Osteocyte (in vitro differentiated cells): ENCODE measurements around the gene ZNF766. TPM values are rescaled to one million over a fixed set of nuclear protein-coding genes. Genes with fewer than 3 reads are reported as not detected.

Experiments
- DNase-seq: peaks from one replicate; pipeline ENCODE4 v3.0.0; 2021; ENCODE audit warnings: mixed read lengths; ENCODE audit not compliant: unreplicated experiment; ENCODE audit errors: extremely low spot score
- H3K27ac Mint-ChIP-seq: one replicate; pipeline ENCODE4 v1.8.0; 2021; ENCODE audit warnings: mild to moderate bottlenecking, mixed read lengths; ENCODE audit not compliant: unreplicated experiment
- H3K27me3 Mint-ChIP-seq: one replicate; pipeline ENCODE4 v1.8.0; 2021; ENCODE audit warnings: mixed read lengths; ENCODE audit not compliant: unreplicated experiment
- H3K36me3 Mint-ChIP-seq: one replicate; pipeline ENCODE4 v1.8.0; 2021; ENCODE audit warnings: mixed read lengths; ENCODE audit not compliant: unreplicated experiment
- H3K4me1 Mint-ChIP-seq: one replicate; pipeline ENCODE4 v1.8.0; 2021; ENCODE audit warnings: mixed read lengths; ENCODE audit not compliant: unreplicated experiment
- H3K4me3 Mint-ChIP-seq: one replicate; pipeline ENCODE4 v1.8.0; 2021; ENCODE audit warnings: mild to moderate bottlenecking, moderate library complexity, mixed read lengths; ENCODE audit not compliant: unreplicated experiment
- H3K9me3 Mint-ChIP-seq: one replicate; pipeline ENCODE4 v1.8.0; 2021; ENCODE audit warnings: mixed read lengths; ENCODE audit not compliant: unreplicated experiment
- CTCF ChIP-seq: fragments of 200-600 bp; sonication (generic); IDR thresholded peaks from 2 replicates; pipeline ENCODE4 v1.5.0; 2021; ENCODE audit warnings: antibody characterized with exemption, mild to moderate bottlenecking, moderate library complexity
- total RNA-seq: library from RNA; stranded (reverse); gene quantifications from 2 replicates; pipeline ENCODE4 v1.2.1, GENCODE V29; 2021

ZNF766 gene
- total RNA-seq, 1 donor from 2014 or later = 20.2 TPM

DNA sequence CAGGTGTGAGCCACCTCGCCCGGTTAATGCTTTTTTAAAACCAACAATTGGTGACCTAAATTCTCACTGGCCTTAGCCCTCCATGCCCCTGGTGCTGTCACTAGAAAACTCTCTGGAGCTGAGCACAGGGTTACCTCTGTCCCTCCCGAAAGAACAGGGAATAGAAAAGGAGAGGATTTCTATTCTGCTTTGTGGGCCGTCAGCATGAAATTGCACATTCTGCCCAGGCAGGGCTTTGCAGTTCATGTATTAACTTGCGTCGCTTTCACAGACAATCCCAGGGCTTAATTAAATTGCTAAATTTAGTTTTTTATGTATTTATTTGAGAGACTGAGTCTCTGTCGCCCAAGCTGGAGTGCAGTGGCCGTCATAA lies 27.0 kb downstream of the ZNF766 start:
- Mint-ChIP-seq H3K27me3 (no peaks in the 10 kb centered on the region), H3K27ac (peak overlapping the region; percentile 91), H3K36me3 (peaks cover 33% of the 10 kb centered on the region), H3K9me3 (peaks cover 11% of the 10 kb centered on the region), H3K4me1 (peaks cover 19% of the 10 kb centered on the region), H3K4me3 (peak overlapping the region; percentile 88)
- no peak for DNase-seq
- no peak for TF ChIP-seq CTCF

GRCh38 chr19:52296773-52297600 lies 27.6 kb downstream of the ZNF766 start, which contains the start of gene ZNF480:
ZNF480 (plus strand) TSS chr19:52297169; CDS start chr19:52300413, 3,244 bp downstream.
- peaks cover 19% of the 10 kb centered on the region for H3K4me1 Mint-ChIP-seq
- H3K36me3 Mint-ChIP-seq = peaks cover 35% of the 10 kb centered on the region
- peaks cover 13% of the 10 kb centered on the region for H3K9me3 Mint-ChIP-seq
- H3K27me3 Mint-ChIP-seq = no peaks in the 10 kb centered on the region
- H3K4me3 Mint-ChIP-seq = peak within 1 kb of the TSS; percentile 94
- H3K27ac Mint-ChIP-seq = peak within 1 kb of the TSS; percentile 97
- TF ChIP-seq CTCF = peak; percentile 22
- peak; percentile 92 for DNase-seq

DNA sequence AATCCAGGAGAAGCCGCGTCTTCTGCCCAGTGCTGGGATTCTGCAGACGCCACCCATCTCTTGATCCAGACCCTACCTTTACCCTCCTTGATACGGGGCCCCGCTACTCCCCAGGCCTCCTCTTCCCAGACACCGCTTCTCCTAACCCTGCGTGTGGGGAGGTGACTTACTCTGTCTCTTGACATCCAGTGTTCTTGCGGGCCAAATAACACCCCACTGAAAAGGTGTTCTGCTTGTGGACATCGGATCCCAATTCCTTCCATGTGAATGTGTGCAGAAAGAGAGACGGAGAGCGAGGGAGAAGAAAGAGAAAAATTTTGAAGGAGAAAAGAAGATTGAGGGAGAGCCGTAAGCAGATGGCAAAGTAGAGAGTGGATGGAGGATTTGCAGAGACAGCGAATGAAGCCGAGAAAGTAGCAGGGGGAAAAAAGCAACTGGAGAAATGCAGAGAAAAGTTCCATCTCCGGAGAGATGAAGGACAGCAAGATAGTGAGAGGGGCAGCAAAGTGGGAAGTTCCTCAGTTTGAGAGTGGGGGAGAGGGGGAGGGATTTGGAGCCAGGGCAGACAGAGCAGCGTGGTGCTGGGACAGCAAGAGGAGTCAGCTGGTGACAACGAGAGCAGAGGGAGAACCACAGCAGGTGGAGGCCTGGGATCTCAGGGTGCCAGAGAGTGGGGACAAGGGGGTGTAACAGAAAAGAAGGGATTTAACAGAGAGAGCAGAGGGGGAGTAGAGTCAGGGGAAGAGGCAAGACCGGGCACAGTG lies 28.4 kb downstream of the ZNF766 start:
- peak overlapping the region; percentile 97 for H3K27ac Mint-ChIP-seq
- peak overlapping the region; percentile 94 for H3K4me3 Mint-ChIP-seq
- no peak for TF ChIP-seq CTCF
- H3K27me3 Mint-ChIP-seq = no peaks in the 10 kb centered on the region
- peaks cover 7% of the 10 kb centered on the region for H3K9me3 Mint-ChIP-seq
- peaks cover 40% of the 10 kb centered on the region for H3K36me3 Mint-ChIP-seq
- H3K4me1 Mint-ChIP-seq = peaks cover 19% of the 10 kb centered on the region
- DNase-seq = no peak

GRCh38 chr19:52307275-52307674 lies 37.9 kb downstream of the ZNF766 start:
- no peak for TF ChIP-seq CTCF
- no peak overlapping the region for H3K27ac Mint-ChIP-seq
- DNase-seq = no peak
- peaks cover 82% of the 10 kb centered on the region for H3K36me3 Mint-ChIP-seq
- no peaks in the 10 kb centered on the region for H3K4me1 Mint-ChIP-seq
- peaks cover 42% of the 10 kb centered on the region for H3K9me3 Mint-ChIP-seq
- H3K27me3 Mint-ChIP-seq = no peaks in the 10 kb centered on the region
- H3K4me3 Mint-ChIP-seq = no peak overlapping the region

DNA sequence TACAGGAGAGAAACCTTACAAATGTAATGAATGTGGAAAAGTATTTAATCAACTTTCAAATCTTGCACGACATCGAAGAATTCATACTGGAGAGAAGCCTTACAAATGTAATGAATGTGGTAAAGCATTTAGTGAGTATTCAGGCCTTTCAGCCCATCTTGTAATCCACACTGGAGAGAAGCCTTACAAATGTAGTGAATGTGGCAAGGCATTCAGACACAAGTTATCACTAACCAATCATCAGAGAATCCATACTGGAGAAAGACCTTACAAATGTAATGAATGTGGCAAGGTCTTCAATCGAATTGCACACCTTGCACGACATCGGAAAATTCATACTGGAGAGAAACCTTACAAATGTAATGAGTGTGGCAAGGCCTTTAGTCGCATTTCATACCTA lies 53.0 kb downstream of the ZNF766 start:
- H3K9me3 Mint-ChIP-seq = peaks cover 66% of the 10 kb centered on the region

More for the DNA sequence above, 53.0 kb downstream of the ZNF766 start:
- Mint-ChIP-seq H3K27me3 (no peaks in the 10 kb centered on the region), H3K27ac (no peak overlapping the region), H3K4me1 (no peaks in the 10 kb centered on the region), H3K4me3 (no peak overlapping the region), H3K36me3 (peaks cover 72% of the 10 kb centered on the region)
- DNase-seq = no peak
- no peak for TF ChIP-seq CTCF
